Stimulated activated CD4-positive, alpha-beta T cell treated with anti-CD3 and anti-CD28 coated beads, Interleukin-12 subunit alpha, Interleukin-12 subunit beta, amount 100 ng/mL, for 4 hours (primary cell): Measurements from ENCODE around the gene CDC25A.
"Not testable (repeated sequence)": the region's sequence is repeated elsewhere in the genome, so short reads cannot be mapped to it uniquely, and the experiment has no call there.

Experiments used
- DNase-seq: peaks from one replicate; pipeline ENCODE4 v3.0.0-alpha.2; 2020

CDC25A gene

GRCh38 chr3:48140936-48141603 lies 47.1 kb downstream of the CDC25A start:
- DNase-seq, result no peak

GRCh38 chr3:48140336-48140757 lies 47.9 kb downstream of the CDC25A start:
- no peak for DNase-seq

- no peak for DNase-seq
These were observed 50.7 kb downstream of the CDC25A start for GRCh38 chr3:48137425-48137999.

- DNase-seq, result no peak
These were observed 52.4 kb downstream of the CDC25A start for GRCh38 chr3:48135552-48136495.

GRCh38 chr3:48130321-48130904 lies 57.8 kb downstream of the CDC25A start:
- DNase-seq, result no peak

GRCh38 chr3:48129921-48130320 lies 58.3 kb downstream of the CDC25A start:
- no peak for DNase-seq

- DNase-seq, result no peak
These were observed 59.4 kb downstream of the CDC25A start for GRCh38 chr3:48128774-48129173.

GRCh38 chr3:48125886-48126622 lies 62.2 kb downstream of the CDC25A start:
- DNase-seq, result no peak

- DNase-seq, result no peak
These were observed 63.1 kb downstream of the CDC25A start for GRCh38 chr3:48125013-48125705.

GRCh38 chr3:48123346-48123745 lies 64.9 kb downstream of the CDC25A start:
- no peak for DNase-seq

GRCh38 chr3:48122504-48122903 lies 65.7 kb downstream of the CDC25A start:
- DNase-seq, result no peak

GRCh38 chr3:48120223-48120622 lies 68.0 kb downstream of the CDC25A start:
- DNase-seq, result no peak

- no peak for DNase-seq
These were observed 68.6 kb downstream of the CDC25A start for GRCh38 chr3:48119505-48120193.

- DNase-seq, result no peak
These were observed 69.3 kb downstream of the CDC25A start for GRCh38 chr3:48118928-48119327.

GRCh38 chr3:48118322-48118721 lies 69.9 kb downstream of the CDC25A start:
- DNase-seq, result no peak

GRCh38 chr3:48112813-48113212 lies 75.4 kb downstream of the CDC25A start:
- DNase-seq, result no peak

GRCh38 chr3:48112108-48112791 lies 76.0 kb downstream of the CDC25A start:
- not testable (repeated sequence) for DNase-seq

GRCh38 chr3:48110463-48110862 lies 77.8 kb downstream of the CDC25A start:
- no peak for DNase-seq

- no peak for DNase-seq
These were observed 81.0 kb downstream of the CDC25A start for GRCh38 chr3:48107227-48107626.
